GM12873 (cell line): Measurements from ENCODE around the gene FER1L5.

ENCODE experiments used
- CTCF ChIP-seq: IDR thresholded peaks from 2 replicates; pipeline ENCODE4 v1.5.1; 2012; ENCODE audit warnings: low read depth, mild to moderate bottlenecking, moderate library complexity, low read length, control low read depth; ENCODE audit not compliant: insufficient read depth; ENCODE audit errors: missing control alignments

The FER1L5 gene

GRCh38 chr2:96642564-96643360 lies at the start of gene FER1L5:
Gene FER1L5 (plus strand): TSS chr2:96642764. CDS start chr2:96642837, 73 bp downstream.
- no peak for TF ChIP-seq CTCF

- no peak for TF ChIP-seq CTCF
Measured at GRCh38 chr2:96594282-96594681, 48.3 kb upstream of the FER1L5 start.

GRCh38 chr2:96594691-96595152 lies 47.8 kb upstream of the FER1L5 start:
- TF ChIP-seq CTCF: no peak

GRCh38 chr2:96596596-96596995 lies 46.0 kb upstream of the FER1L5 start:
- TF ChIP-seq CTCF: no peak

- TF ChIP-seq CTCF: no peak
Measured at GRCh38 chr2:96599941-96600340, 42.6 kb upstream of the FER1L5 start.

- no peak for TF ChIP-seq CTCF
Measured at GRCh38 chr2:96601382-96602292, 40.9 kb upstream of the FER1L5 start.

GRCh38 chr2:96602330-96602823 lies 40.2 kb upstream of the FER1L5 start:
- TF ChIP-seq CTCF: peak; percentile 51
